ENCODE data around the gene SACS. TPM values are rescaled to one million over a fixed set of nuclear protein-coding genes. Genes with fewer than 3 reads are reported as not detected.
A peak's percentile ranks its signal among the peaks of the same experiment; 100 is the strongest.

Gene SACS
- total RNA-seq, 1 experiment from 2014 or later, result 19.8 TPM

GRCh38 chr13:23349161-23349897 is 84.2 kb downstream of the SACS start:
- TF ChIP-seq CTCF (IDR thresholded peaks at IDR 0.05) (no peak; the same call in 1 of the 2 replicates), REST (IDR thresholded peaks at IDR 0.05; ENCODE audit: insufficient read depth in 1 of 2, low read depth in 2 of 2, low read length in 1 of 2) (no peak), SIN3A (IDR thresholded peaks at IDR 0.05; ENCODE audit: borderline replicate concordance, insufficient read depth, low read depth, low read length) (no peak), TCF7L2 (IDR thresholded peaks at IDR 0.05; ENCODE audit: low read depth, low read length) (no peak)
- in situ Hi-C loops (cut with HindIII; ENCODE audit: low pct_unique_long_range_greater_than_20kb, low sequenced_read_pairs) (no loop called here), intact Hi-C loops (cut with micrococcal nuclease; ENCODE audit: unreplicated experiment) (no loop called here)
- ATAC-seq (no peak), DNase-seq (ENCODE audit: low read depth, low spot score) (no peak)
- H3K4me1 ChIP-seq (ENCODE audit: control insufficient read depth, insufficient read depth, low read length), result no peaks in the 10 kb centered on the region
- ChIA-PET CTCF (no interaction called here), POLR2A (no interaction called here)
- no peaks in the 10 kb centered on the region for H3K27me3 ChIP-seq (ENCODE audit: control insufficient read depth, insufficient read depth, low read length)
- no peak overlapping the region for H3K27ac ChIP-seq (ENCODE audit: low read length)
- no peaks in the 10 kb centered on the region; the same call in 1 of the 2 replicates for H3K36me3 ChIP-seq (ENCODE audit: control insufficient read depth, insufficient read depth, low read length)
- no peak overlapping the region for H3K4me3 ChIP-seq (ENCODE audit: low read depth in 2 of 2, low read length in 2 of 2)
- no TSS peak for BruUV-seq (replicated peaks)
- H3K9me3 ChIP-seq (ENCODE audit: control insufficient read depth, insufficient read depth, low read depth, low read length), result no peaks in the 10 kb centered on the region

- TF ChIP-seq POLR2AphosphoS5 (IDR thresholded peaks at IDR 0.05; ENCODE audit: low read depth, low read length) (no peak), TCF7L2 (IDR thresholded peaks at IDR 0.05; ENCODE audit: low read depth, low read length) (no peak), SIN3A (IDR thresholded peaks at IDR 0.05; ENCODE audit: borderline replicate concordance, insufficient read depth, low read depth, low read length) (no peak), REST (IDR thresholded peaks at IDR 0.05; ENCODE audit: insufficient read depth in 1 of 2, low read depth in 2 of 2, low read length in 1 of 2) (no peak), CTCF (IDR thresholded peaks at IDR 0.05) (peak; percentile 14; the same call in 1 of the 2 replicates)
- Histone ChIP-seq H3K27ac (ENCODE audit: low read length) (no peak overlapping the region), H3K9me3 (ENCODE audit: control insufficient read depth, insufficient read depth, low read depth, low read length) (no peaks in the 10 kb centered on the region), H3K27me3 (ENCODE audit: control insufficient read depth, insufficient read depth, low read length) (no peaks in the 10 kb centered on the region), H3K4me3 (ENCODE audit: low read depth in 2 of 2, low read length in 2 of 2) (no peak overlapping the region), H3K4me1 (ENCODE audit: control insufficient read depth, insufficient read depth, low read length) (no peaks in the 10 kb centered on the region), H3K36me3 (ENCODE audit: control insufficient read depth, insufficient read depth, low read length) (no peaks in the 10 kb centered on the region; the same call in 1 of the 2 replicates)
- intact Hi-C loops (cut with micrococcal nuclease; ENCODE audit: unreplicated experiment), result no loop called here
- DNase-seq (ENCODE audit: low read depth, low spot score) (no peak), ATAC-seq (no peak)
- ChIA-PET POLR2A (no interaction called here), CTCF (no interaction called here)
- in situ Hi-C loops (cut with HindIII; ENCODE audit: low pct_unique_long_range_greater_than_20kb, low sequenced_read_pairs), result no loop called here
- no TSS peak for BruUV-seq (replicated peaks)
These were observed 85.0 kb downstream of the SACS start for GRCh38 chr13:23348262-23349127.

Measured in Panc1 (cell line).